Peyer's patch (tissue), 4 donors: ENCODE measurements around the gene ANKRD18A.

Experiments
- CTCF ChIP-seq, 6 experiments: fragments of 450-650 bp in 4 of 6; fragments of 200-600 bp in 2 of 6; sonication (generic) in 1 of 6; IDR thresholded peaks; one replicate each; pipeline ENCODE4 v1.5.1; 2017 to 2019; ENCODE audit warnings: antibody characterized with exemption in 6 of 6, mild to moderate bottlenecking in 3 of 6, moderate library complexity in 1 of 6
- POLR2A ChIP-seq, 2 donors: fragments of 450-650 bp; IDR thresholded peaks; one replicate each; pipeline ENCODE4 v1.5.1; 2017; ENCODE audit warnings: antibody characterized with exemption in 2 of 2, mild to moderate bottlenecking in 2 of 2, moderate library complexity in 2 of 2

- TF ChIP-seq POLR2A (IDR thresholded peaks at IDR 0.05) (no peak), CTCF (IDR thresholded peaks at IDR 0.05) (no peak)
Measured at GRCh38 chr9:38662763-38663593, 42.6 kb upstream of the ANKRD18A start.
